Choroid plexus epithelial cell (primary cell): ENCODE results near the gene RAB30.
A peak's percentile ranks its signal among the peaks of the same experiment; 100 is the strongest.

Experiments used
- DNase-seq: peaks from one replicate; pipeline ENCODE4 v3.0.0-alpha.2; 2010; ENCODE audit warnings: low read depth
- H3K4me3 ChIP-seq: 2 replicates; pipeline ENCODE4 v1.5.1; 2011; ENCODE audit warnings: low read depth, mild to moderate bottlenecking, control low read depth, low read length, moderate library complexity
- TF ChIP-seq, protein P1 (sequence below): conservative IDR thresholded peaks from 2 replicates; pipeline ENCODE4 v1.5.1; 2011; ENCODE audit warnings: low read depth, mild to moderate bottlenecking, control low read depth, inconsistent platforms, low read length, moderate library complexity

The RAB30 gene

DNA sequence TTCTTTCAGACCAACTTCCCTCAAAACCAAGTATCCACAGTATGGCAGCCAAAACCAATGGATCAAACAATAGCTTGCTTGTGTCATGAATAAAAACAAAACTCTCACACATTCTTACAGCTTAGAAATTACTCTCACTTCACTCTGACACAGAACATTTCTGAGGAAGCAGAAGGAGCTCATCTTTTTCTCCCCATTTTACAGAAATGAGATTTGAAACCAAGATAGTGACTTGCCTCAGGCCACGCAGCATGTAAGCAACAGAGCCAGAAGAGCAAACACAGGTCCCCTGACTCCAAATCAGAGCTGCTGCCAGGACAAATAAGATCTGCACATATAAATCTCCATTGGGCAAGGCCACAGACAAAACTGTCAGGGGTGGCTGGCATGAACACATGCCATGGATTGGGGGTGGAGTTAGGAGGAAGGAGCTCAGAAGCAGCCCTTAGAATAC lies 64.8 kb downstream of the RAB30 start:
- TF ChIP-seq, protein P1, sequence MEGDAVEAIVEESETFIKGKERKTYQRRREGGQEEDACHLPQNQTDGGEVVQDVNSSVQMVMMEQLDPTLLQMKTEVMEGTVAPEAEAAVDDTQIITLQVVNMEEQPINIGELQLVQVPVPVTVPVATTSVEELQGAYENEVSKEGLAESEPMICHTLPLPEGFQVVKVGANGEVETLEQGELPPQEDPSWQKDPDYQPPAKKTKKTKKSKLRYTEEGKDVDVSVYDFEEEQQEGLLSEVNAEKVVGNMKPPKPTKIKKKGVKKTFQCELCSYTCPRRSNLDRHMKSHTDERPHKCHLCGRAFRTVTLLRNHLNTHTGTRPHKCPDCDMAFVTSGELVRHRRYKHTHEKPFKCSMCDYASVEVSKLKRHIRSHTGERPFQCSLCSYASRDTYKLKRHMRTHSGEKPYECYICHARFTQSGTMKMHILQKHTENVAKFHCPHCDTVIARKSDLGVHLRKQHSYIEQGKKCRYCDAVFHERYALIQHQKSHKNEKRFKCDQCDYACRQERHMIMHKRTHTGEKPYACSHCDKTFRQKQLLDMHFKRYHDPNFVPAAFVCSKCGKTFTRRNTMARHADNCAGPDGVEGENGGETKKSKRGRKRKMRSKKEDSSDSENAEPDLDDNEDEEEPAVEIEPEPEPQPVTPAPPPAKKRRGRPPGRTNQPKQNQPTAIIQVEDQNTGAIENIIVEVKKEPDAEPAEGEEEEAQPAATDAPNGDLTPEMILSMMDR: no peak
- DNase-seq: no peak
- no peak overlapping the region for H3K4me3 ChIP-seq

DNA sequence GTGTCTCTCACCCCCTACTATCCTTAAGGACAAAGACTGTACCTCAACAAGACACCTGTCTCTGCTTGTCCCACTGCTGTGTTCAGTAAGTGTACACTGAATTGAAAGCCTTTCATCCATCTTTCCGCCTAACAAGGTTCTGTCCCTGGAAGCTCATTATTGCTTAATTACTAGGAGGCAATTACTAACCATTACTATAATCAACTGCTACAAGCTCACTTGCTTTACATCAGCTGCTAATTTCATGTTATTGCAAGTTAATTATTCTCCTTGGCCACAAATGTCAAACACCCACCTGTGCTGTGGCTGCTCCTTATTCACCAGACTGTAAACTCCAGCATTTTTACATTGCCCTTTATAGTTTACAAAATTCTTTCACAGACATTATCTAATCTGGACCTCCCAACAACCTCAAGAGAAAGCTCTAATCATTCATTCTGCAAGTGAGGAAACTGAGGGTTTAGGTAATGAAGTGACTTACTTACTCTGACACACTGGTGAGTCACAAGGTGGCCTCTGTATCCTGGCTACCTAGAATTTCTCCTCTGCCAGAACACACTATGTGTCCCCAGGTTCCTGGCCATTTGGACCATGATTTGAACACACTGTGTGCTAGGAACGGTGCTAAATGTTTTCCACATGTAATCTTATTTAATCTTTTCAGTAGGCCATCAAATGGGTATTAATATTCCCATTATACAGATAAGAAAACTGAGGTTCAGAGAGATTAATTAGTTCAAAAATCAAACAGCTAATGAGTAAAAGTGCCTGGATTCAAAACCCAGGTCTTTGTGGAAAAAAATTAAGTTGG lies 66.7 kb downstream of the RAB30 start:
- TF ChIP-seq, protein P1: no peak
- H3K4me3 ChIP-seq: no peak overlapping the region
- no peak for DNase-seq

DNA sequence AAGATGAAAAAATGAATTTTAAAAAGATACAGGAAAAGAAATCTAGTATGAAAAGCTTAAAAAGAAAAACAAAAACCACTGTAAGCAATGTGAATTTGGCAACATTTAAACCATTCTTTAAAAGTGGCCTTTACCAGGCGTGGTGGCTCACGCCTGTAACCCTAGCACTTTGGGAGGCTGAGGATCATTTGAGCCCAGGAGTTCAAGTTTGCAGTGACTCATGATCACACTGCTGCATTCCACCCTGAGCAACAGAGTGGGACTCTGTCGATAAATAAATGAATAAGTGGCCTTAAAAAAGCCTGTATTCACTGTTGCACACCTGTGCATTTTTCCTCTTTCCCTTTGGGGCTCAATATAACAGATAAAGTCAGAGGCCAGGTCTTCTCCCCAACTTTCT lies 69.2 kb downstream of the RAB30 start:
- DNase-seq: no peak
- H3K4me3 ChIP-seq: no peak overlapping the region
- TF ChIP-seq, protein P1: no peak

DNA sequence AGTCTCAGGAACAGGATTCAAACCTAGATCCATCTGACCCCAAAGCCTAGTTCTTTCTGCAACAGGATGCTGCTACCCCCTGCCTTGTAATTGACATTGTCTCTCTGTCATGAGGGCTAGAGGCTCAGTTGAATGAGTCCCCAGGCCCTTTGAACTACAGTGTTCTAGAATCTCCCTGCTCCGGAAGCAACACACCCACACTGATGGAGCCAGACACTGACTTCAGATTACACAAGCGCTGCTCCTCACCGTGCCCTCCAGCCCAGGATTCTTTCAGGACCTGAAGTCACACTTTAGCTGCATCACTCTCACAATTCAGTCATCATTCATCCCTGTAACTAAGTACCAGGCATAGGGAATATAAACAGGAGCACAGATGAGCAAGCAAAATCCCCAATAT lies 69.6 kb downstream of the RAB30 start:
- peak; percentile 69 for DNase-seq
- no peak overlapping the region for H3K4me3 ChIP-seq
- TF ChIP-seq, protein P1: no peak

DNA sequence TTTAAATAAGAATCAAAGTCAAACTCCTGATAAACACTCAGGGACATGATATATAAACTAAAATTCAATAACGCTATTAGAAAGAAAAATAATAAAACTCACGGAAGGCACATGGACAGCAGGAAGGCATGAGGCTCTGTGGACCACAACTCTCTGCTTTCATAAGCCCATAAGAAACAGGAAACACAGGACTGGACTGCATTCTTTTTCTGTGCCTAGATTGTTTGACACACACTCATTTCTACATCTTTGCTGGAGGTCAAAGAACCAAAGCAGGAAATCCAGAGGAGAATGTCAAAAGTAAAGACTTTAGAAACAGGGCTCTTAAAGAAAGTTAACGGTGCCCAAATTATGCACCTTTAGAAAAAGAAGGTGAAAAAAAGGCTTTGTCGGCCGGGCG lies 71.3 kb downstream of the RAB30 start:
- no peak overlapping the region for H3K4me3 ChIP-seq
- TF ChIP-seq, protein P1: no peak
- no peak for DNase-seq

DNA sequence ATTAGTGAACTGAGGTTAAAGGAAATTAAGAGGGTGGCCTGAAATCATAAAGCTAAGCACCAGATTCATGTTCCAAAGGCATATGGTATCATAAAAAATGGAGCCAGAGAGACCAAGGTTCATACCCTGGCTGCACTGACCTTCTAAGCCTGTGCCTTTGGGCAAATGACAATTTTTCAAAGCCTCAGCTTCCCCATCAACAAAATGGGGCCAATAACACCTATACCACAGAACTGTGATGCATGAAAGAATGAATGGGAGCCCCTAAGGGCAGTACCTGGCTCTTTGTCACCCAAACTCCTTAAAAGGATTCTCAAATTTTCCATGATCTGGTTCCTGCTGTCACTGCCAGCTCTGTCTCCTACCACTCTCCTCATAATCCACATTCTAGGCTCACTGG lies 72.5 kb downstream of the RAB30 start:
- DNase-seq: no peak
- TF ChIP-seq, protein P1: no peak
- H3K4me3 ChIP-seq: no peak overlapping the region

DNA sequence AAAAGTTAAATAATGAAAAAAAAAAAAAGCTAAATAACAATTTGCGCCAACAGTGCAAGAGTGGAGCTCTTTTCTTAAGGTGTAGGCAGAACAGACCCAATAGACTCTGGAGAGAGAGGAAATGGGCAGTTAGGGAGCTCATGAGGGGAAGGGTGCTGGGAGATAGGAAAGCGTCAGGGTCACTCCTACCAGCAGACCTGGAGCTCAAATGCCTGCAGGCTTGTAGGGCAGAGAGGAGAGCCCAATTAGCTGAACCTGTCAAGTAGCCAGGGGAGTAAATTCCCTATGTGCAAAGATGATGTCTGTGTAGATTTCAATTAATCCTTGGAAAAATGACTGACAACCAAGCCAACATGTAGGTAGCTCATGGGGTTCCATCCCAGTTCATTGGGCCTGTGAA lies 73.0 kb downstream of the RAB30 start:
- H3K4me3 ChIP-seq: no peak overlapping the region
- TF ChIP-seq, protein P1: no peak
- no peak for DNase-seq
